ENCODE results near the gene ZBTB2.

- no peak for TF ChIP-seq CTCF (conservative IDR thresholded peaks at IDR 0.05)
- TF ChIP-seq EZH2 (IDR thresholded peaks at IDR 0.05; ENCODE audit: low read depth), result no peak
Measured at GRCh38 chr6:151391471-151392413, at the start of gene ZBTB2.

Data from PC-9 (cell line).